ENCODE results near the gene EPB41. TPM values are rescaled to one million over a fixed set of nuclear protein-coding genes. Genes with fewer than 3 reads are reported as not detected.

Gene EPB41
- polyA plus RNA-seq, 1 of the 3 experiments (the other 2 are of a cell fraction) = 7.4 TPM

DNA sequence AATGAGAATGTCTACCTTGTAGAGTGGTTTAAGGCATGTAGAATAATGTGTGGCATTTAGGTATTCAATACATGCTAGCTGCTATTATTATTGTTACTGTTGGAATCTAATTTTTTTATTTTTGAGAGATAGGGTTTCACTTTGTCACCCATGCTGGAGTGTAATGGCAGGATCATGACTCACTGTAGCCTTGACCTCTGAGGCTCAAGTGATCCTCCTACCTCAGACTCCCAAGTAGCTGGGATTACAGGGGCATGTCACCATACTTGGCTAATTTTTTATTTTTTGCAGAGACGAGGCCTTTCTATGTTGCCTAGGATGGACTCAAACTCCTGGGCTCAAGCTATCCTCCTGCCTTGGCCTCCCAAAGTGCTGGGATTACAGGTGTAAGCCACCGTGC, 61.9 kb downstream of the EPB41 start:
- no peak for DNase-seq
- no peaks in the 10 kb centered on the region for H4K20me1 ChIP-seq (ENCODE audit: insufficient read depth)
- H2AFZ ChIP-seq (ENCODE audit: low read depth) = no peak overlapping the region
- peaks cover 26% of the 10 kb centered on the region for H3F3A ChIP-seq (replicated peaks; ENCODE audit: insufficient read depth)
- H3K9me2 ChIP-seq = no peaks in the 10 kb centered on the region
- ChIA-PET POLR2A (no interaction called here), CTCF (interaction anchor here (1.1 to 1.3 kb wide), 2 partner anchors 94 to 99 kb away, joined by 5 read pairs; no protein-coding TSS in a partner anchor)
- no peak overlapping the region for H3K4me2 ChIP-seq
- TF ChIP-seq NRF1 (IDR thresholded peaks at IDR 0.05; ENCODE audit: low read depth, low read length) = no peak
- TF ChIP-seq SIN3A (IDR thresholded peaks at IDR 0.05; ENCODE audit: borderline replicate concordance, low read depth, low read length) = no peak
- no peak for TF ChIP-seq SMC3 (IDR thresholded peaks at IDR 0.05; ENCODE audit: low read depth, low read length)
- TF ChIP-seq, protein P1, sequence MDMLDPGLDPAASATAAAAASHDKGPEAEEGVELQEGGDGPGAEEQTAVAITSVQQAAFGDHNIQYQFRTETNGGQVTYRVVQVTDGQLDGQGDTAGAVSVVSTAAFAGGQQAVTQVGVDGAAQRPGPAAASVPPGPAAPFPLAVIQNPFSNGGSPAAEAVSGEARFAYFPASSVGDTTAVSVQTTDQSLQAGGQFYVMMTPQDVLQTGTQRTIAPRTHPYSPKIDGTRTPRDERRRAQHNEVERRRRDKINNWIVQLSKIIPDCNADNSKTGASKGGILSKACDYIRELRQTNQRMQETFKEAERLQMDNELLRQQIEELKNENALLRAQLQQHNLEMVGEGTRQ (IDR thresholded peaks at IDR 0.05; ENCODE audit: borderline replicate concordance, low read depth, low read length) = no peak
- TF ChIP-seq MXI1 (IDR thresholded peaks at IDR 0.05; ENCODE audit: low read depth, low read length) = no peak
- TF ChIP-seq RAD21 (IDR thresholded peaks at IDR 0.05; ENCODE audit: low read length) = no peak
- H3K27me3 ChIP-seq (ENCODE audit: insufficient read depth) = no peaks in the 10 kb centered on the region
- no peaks in the 10 kb centered on the region for H3K36me3 ChIP-seq (replicated peaks in 1 of 2; ENCODE audit: control insufficient read depth in 1 of 2, insufficient read depth in 2 of 2, low read length in 1 of 2)
- no peak overlapping the region for H3K27ac ChIP-seq (ENCODE audit: low read depth in 2 of 2, low read length in 1 of 2)
- peaks cover 0 to 28% of the 10 kb centered on the region in 2 experiments; a peak in 3 of 4 replicates for H3K4me1 ChIP-seq (ENCODE audit: control insufficient read depth in 1 of 2, insufficient read depth in 2 of 2, low read depth in 1 of 2, low read length in 1 of 2)
- H3K9ac ChIP-seq = no peak overlapping the region
- H3K79me2 ChIP-seq (ENCODE audit: insufficient read depth) = no peaks in the 10 kb centered on the region
- no peaks in the 10 kb centered on the region for H3K9me3 ChIP-seq
- no peak overlapping the region for H3K4me3 ChIP-seq (ENCODE audit: low read depth in 2 of 2, low read length in 1 of 2)
- 100% methylated on average over 2 of the region's 2 CpGs for WGBS (ENCODE audit: low lambda C conversion rate)

DNA sequence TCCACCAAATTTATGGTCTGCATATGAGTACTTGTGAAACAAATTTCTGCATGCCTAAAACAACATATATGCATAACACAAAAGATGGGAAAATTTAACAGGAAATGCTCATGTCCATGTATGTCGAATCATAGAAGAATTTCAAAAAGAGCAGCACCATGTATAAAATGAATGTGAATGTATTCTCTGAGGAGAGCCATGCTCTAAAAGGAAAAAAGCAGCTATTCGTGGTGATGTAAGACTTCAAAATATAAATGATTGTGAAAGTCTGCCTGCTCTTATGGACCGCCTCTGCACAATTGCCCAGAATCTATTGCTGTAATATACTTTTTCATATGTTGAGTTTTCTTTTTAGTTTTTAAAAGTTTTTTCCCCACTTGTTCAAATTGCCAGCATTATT, 66.8 kb downstream of the EPB41 start:
- Histone ChIP-seq H4K20me1 (ENCODE audit: insufficient read depth) (no peaks in the 10 kb centered on the region), H3K27me3 (ENCODE audit: insufficient read depth) (no peaks in the 10 kb centered on the region), H3F3A (replicated peaks; ENCODE audit: insufficient read depth) (no peaks in the 10 kb centered on the region), H3K9ac (no peak overlapping the region), H3K4me1 (ENCODE audit: control insufficient read depth in 1 of 2, insufficient read depth in 2 of 2, low read depth in 1 of 2, low read length in 1 of 2) (peaks cover 0 to 6% of the 10 kb centered on the region in 2 experiments; a peak in 1 of 4 replicates), H3K27ac (ENCODE audit: low read depth in 2 of 2, low read length in 1 of 2) (no peak overlapping the region), H2AFZ (ENCODE audit: low read depth) (no peak overlapping the region), H3K9me2 (no peaks in the 10 kb centered on the region), H3K4me2 (no peak overlapping the region), H3K4me3 (ENCODE audit: low read depth in 2 of 2, low read length in 1 of 2) (no peak overlapping the region), H3K36me3 (replicated peaks in 1 of 2; ENCODE audit: control insufficient read depth in 1 of 2, insufficient read depth in 2 of 2, low read length in 1 of 2) (no peaks in the 10 kb centered on the region), H3K79me2 (ENCODE audit: insufficient read depth) (no peaks in the 10 kb centered on the region), H3K9me3 (no peaks in the 10 kb centered on the region)
- POLR2A ChIA-PET = no interaction called here
- TF ChIP-seq, protein P2, sequence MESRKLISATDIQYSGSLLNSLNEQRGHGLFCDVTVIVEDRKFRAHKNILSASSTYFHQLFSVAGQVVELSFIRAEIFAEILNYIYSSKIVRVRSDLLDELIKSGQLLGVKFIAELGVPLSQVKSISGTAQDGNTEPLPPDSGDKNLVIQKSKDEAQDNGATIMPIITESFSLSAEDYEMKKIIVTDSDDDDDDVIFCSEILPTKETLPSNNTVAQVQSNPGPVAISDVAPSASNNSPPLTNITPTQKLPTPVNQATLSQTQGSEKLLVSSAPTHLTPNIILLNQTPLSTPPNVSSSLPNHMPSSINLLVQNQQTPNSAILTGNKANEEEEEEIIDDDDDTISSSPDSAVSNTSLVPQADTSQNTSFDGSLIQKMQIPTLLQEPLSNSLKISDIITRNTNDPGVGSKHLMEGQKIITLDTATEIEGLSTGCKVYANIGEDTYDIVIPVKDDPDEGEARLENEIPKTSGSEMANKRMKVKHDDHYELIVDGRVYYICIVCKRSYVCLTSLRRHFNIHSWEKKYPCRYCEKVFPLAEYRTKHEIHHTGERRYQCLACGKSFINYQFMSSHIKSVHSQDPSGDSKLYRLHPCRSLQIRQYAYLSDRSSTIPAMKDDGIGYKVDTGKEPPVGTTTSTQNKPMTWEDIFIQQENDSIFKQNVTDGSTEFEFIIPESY (IDR thresholded peaks at IDR 0.05; ENCODE audit: borderline replicate concordance, low read depth) = no peak
- TF ChIP-seq YY1 (IDR thresholded peaks at IDR 0.05; ENCODE audit: low read depth) = no peak
- no peak for TF ChIP-seq GABPA (IDR thresholded peaks at IDR 0.05; ENCODE audit: low read depth)
- no peak for TF ChIP-seq GATA2 (CRISPR knock-in tag; IDR thresholded peaks at IDR 0.05)
- TF ChIP-seq, protein P3, sequence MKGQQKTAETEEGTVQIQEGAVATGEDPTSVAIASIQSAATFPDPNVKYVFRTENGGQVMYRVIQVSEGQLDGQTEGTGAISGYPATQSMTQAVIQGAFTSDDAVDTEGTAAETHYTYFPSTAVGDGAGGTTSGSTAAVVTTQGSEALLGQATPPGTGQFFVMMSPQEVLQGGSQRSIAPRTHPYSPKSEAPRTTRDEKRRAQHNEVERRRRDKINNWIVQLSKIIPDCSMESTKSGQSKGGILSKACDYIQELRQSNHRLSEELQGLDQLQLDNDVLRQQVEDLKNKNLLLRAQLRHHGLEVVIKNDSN (IDR thresholded peaks at IDR 0.05; ENCODE audit: borderline replicate concordance, low read depth) = no peak
- TF ChIP-seq MXI1 (IDR thresholded peaks at IDR 0.05; ENCODE audit: low read depth, low read length) = no peak
- no peak for TF ChIP-seq ELF1 (IDR thresholded peaks at IDR 0.05)
- TF ChIP-seq, protein P1 (IDR thresholded peaks at IDR 0.05; ENCODE audit: borderline replicate concordance, low read depth, low read length) = no peak
- TF ChIP-seq SMC3 (IDR thresholded peaks at IDR 0.05; ENCODE audit: low read depth, low read length) = no peak
- no peak for TF ChIP-seq TAF1 (IDR thresholded peaks at IDR 0.05; ENCODE audit: borderline replicate concordance, low read depth, low read length)
- TF ChIP-seq MEF2A (IDR thresholded peaks at IDR 0.05; ENCODE audit: borderline replicate concordance, low read depth) = no peak
- TF ChIP-seq TCF12 (IDR thresholded peaks at IDR 0.05) = no peak
- TF ChIP-seq, protein P4, sequence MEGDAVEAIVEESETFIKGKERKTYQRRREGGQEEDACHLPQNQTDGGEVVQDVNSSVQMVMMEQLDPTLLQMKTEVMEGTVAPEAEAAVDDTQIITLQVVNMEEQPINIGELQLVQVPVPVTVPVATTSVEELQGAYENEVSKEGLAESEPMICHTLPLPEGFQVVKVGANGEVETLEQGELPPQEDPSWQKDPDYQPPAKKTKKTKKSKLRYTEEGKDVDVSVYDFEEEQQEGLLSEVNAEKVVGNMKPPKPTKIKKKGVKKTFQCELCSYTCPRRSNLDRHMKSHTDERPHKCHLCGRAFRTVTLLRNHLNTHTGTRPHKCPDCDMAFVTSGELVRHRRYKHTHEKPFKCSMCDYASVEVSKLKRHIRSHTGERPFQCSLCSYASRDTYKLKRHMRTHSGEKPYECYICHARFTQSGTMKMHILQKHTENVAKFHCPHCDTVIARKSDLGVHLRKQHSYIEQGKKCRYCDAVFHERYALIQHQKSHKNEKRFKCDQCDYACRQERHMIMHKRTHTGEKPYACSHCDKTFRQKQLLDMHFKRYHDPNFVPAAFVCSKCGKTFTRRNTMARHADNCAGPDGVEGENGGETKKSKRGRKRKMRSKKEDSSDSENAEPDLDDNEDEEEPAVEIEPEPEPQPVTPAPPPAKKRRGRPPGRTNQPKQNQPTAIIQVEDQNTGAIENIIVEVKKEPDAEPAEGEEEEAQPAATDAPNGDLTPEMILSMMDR (IDR thresholded peaks at IDR 0.05) = no peak
- no peak for TF ChIP-seq NRF1 (IDR thresholded peaks at IDR 0.05; ENCODE audit: low read depth, low read length)
- TF ChIP-seq, protein P5, sequence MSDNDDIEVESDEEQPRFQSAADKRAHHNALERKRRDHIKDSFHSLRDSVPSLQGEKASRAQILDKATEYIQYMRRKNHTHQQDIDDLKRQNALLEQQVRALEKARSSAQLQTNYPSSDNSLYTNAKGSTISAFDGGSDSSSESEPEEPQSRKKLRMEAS (IDR thresholded peaks at IDR 0.05; ENCODE audit: low read depth) = no peak
- TF ChIP-seq FOSL2 (IDR thresholded peaks at IDR 0.05; ENCODE audit: borderline replicate concordance, low read depth) = no peak
- no peak for TF ChIP-seq EP300 (IDR thresholded peaks at IDR 0.05; ENCODE audit: borderline replicate concordance in 1 of 2, low read depth in 1 of 2, low read length in 1 of 2)
- TF ChIP-seq RFX5 (IDR thresholded peaks at IDR 0.05; ENCODE audit: low read length) = no peak
- no peak for DNase-seq
- CTCF ChIA-PET = interaction anchor here (1.4 kb wide), 1 partner anchor 52 kb away, joined by 4 read pairs; no protein-coding TSS in a partner anchor
- 95% methylated on average over 3 of the region's 3 CpGs for whole genome bisulfite sequencing (ENCODE audit: low lambda C conversion rate)

All from SK-N-SH (cell line).